WTC11 (cell line): ENCODE measurements around the gene IFNA5. TPM values are rescaled to one million over a fixed set of nuclear protein-coding genes. Genes with fewer than 3 reads are reported as not detected.

Experiments
- AFF4 ChIP-seq: sonication (generic); formaldehyde crosslinking; IDR thresholded peaks from 2 replicates; pipeline ENCODE4 v1.8.1; 2023; ENCODE audit warnings: mild to moderate bottlenecking, missing genetic modification reagents, borderline replicate concordance
- ARID4B ChIP-seq: sonication (generic); formaldehyde crosslinking; IDR thresholded peaks from 2 replicates; pipeline ENCODE4 v1.8.0; 2023; ENCODE audit warnings: missing genetic modification reagents, mild to moderate bottlenecking, borderline replicate concordance
- ATF1 ChIP-seq: sonication (generic); formaldehyde crosslinking; IDR thresholded peaks from 2 replicates; pipeline ENCODE4 v1.8.1; 2023; ENCODE audit warnings: mild to moderate bottlenecking, moderate library complexity, missing genetic modification reagents
- ELF4 ChIP-seq: sonication (generic); formaldehyde crosslinking; IDR thresholded peaks from 2 replicates; pipeline ENCODE4 v1.8.1; 2022; ENCODE audit warnings: low read depth, mild to moderate bottlenecking, moderate library complexity, missing genetic modification reagents
- ESRRA ChIP-seq: sonication (generic); formaldehyde crosslinking; IDR thresholded peaks from 2 replicates; pipeline ENCODE4 v1.8.1; 2022; ENCODE audit warnings: mild to moderate bottlenecking, missing genetic modification reagents, borderline replicate concordance
- FOXP1 ChIP-seq: sonication (generic); formaldehyde crosslinking; IDR thresholded peaks from 2 replicates; pipeline ENCODE4 v1.8.0; 2022; ENCODE audit warnings: missing genetic modification reagents, mild to moderate bottlenecking, moderate library complexity, borderline replicate concordance
- GABPB1 ChIP-seq: sonication (generic); formaldehyde crosslinking; IDR thresholded peaks from 2 replicates; pipeline ENCODE4 v1.8.1; 2023; ENCODE audit warnings: mild to moderate bottlenecking, missing genetic modification reagents
- HMGA2 ChIP-seq: fragments of 250-450 bp; sonication (Bioruptor Pico); IDR thresholded peaks from 2 replicates; pipeline ENCODE4 v1.4.0; 2021; ENCODE audit warnings: mild to moderate bottlenecking, moderate library complexity
- IRF2 ChIP-seq: sonication (generic); formaldehyde crosslinking; IDR thresholded peaks from 2 replicates; pipeline ENCODE4 v1.8.0; 2022; ENCODE audit warnings: low read depth, missing genetic modification reagents, borderline replicate concordance
- JUN ChIP-seq: sonication (generic); formaldehyde crosslinking; IDR thresholded peaks from 2 replicates; pipeline ENCODE4 v1.8.0; 2023; ENCODE audit warnings: mild to moderate bottlenecking, missing genetic modification reagents
- MAX ChIP-seq: sonication (generic); formaldehyde crosslinking; IDR thresholded peaks from 2 replicates; pipeline ENCODE4 v1.8.0; 2022; ENCODE audit warnings: mild to moderate bottlenecking, missing genetic modification reagents
- NR2C2 ChIP-seq: sonication (generic); formaldehyde crosslinking; IDR thresholded peaks from 2 replicates; pipeline ENCODE4 v1.8.0; 2022; ENCODE audit warnings: mild to moderate bottlenecking, missing genetic modification reagents
- PRDM15 ChIP-seq: sonication (generic); formaldehyde crosslinking; IDR thresholded peaks from 2 replicates; pipeline ENCODE4 v1.8.0; 2022; ENCODE audit warnings: missing genetic modification reagents
- RORB ChIP-seq: fragments of 250-450 bp; sonication (Bioruptor Pico); IDR thresholded peaks from 2 replicates; pipeline ENCODE4 v1.9.0; 2021; ENCODE audit warnings: mild to moderate bottlenecking
- STAT6 ChIP-seq: sonication (generic); formaldehyde crosslinking; conservative IDR thresholded peaks from 2 replicates; pipeline ENCODE4 v1.8.1; 2023; ENCODE audit warnings: mild to moderate bottlenecking, low read depth, missing genetic modification reagents, moderate library complexity
- USF1 ChIP-seq: sonication (generic); formaldehyde crosslinking; IDR thresholded peaks from 2 replicates; pipeline ENCODE4 v1.8.0; 2022; ENCODE audit warnings: mild to moderate bottlenecking, missing genetic modification reagents
- ZNF219 ChIP-seq: sonication (generic); formaldehyde crosslinking; IDR thresholded peaks from 2 replicates; pipeline ENCODE4 v1.8.0; 2023; ENCODE audit warnings: missing genetic modification reagents, mild to moderate bottlenecking, borderline replicate concordance
- ZNF423 ChIP-seq: fragments of 250-450 bp; sonication (Bioruptor Pico); IDR thresholded peaks from 2 replicates; pipeline ENCODE4 v2.1.2; 2022; ENCODE audit warnings: mild to moderate bottlenecking, moderate library complexity
- ZNF512 ChIP-seq: sonication (generic); formaldehyde crosslinking; IDR thresholded peaks from 2 replicates; pipeline ENCODE4 v1.8.1; 2022; ENCODE audit warnings: missing genetic modification reagents, borderline replicate concordance
- total RNA-seq: library from RNA; stranded (reverse); gene quantifications from 3 replicates; pipeline ENCODE4 v1.2.3, GENCODE V29; 2021

Gene IFNA5
- total RNA-seq, 1 experiment from 2014 or later, result not detected

- TF ChIP-seq AFF4 (CRISPR knock-in tag) (no peak), ZNF219 (0 out of 2 replicates have a peak, but pooled peaks have one; percentile 20), ELF4 (CRISPR knock-in tag) (no peak), ZNF512 (CRISPR knock-in tag) (no peak), ATF1 (CRISPR knock-in tag) (no peak), ARID4B (CRISPR knock-in tag) (no peak; the same call in none of the 2 replicates), HMGA2 (CRISPR knock-in tag) (no peak), IRF2 (CRISPR knock-in tag) (no peak), GABPB1 (no peak), RORB (CRISPR knock-in tag) (no peak), FOXP1 (peak; percentile 64; the same call in 1 of the 2 replicates), MAX (CRISPR knock-in tag) (peak; percentile 51; the same call in 1 of the 2 replicates), STAT6 (CRISPR knock-in tag) (no peak), ESRRA (CRISPR knock-in tag) (no peak), ZNF423 (CRISPR knock-in tag) (no peak), NR2C2 (no peak), USF1 (CRISPR knock-in tag) (peak; percentile 21; the same call in 1 of the 2 replicates), JUN (CRISPR knock-in tag) (0 out of 2 replicates have a peak, but pooled peaks have one; percentile 72), PRDM15 (CRISPR knock-in tag) (no peak)
Measured at GRCh38 chr9:21334701-21335632, 29.9 kb upstream of the IFNA5 start, which contains the start of gene KLHL9 (continued).
